IPS DF 19.7 (cell line): ENCODE data around the gene C22orf15.

ENCODE experiments used
- DNase-seq: peaks from one replicate; pipeline ENCODE4 v3.0.0-alpha.2; 2013; ENCODE audit warnings: low read depth, low spot score

The C22orf15 gene

GRCh38 chr22:23787600-23787896, 24.8 kb downstream of the C22orf15 start:
- DNase-seq, result no peak

GRCh38 chr22:23787910-23788309, 25.1 kb downstream of the C22orf15 start:
- DNase-seq, result no peak

GRCh38 chr22:23789121-23789520, 26.3 kb downstream of the C22orf15 start:
- no peak for DNase-seq

GRCh38 chr22:23789638-23790037, 26.8 kb downstream of the C22orf15 start:
- no peak for DNase-seq

- DNase-seq, result no peak
Observed at GRCh38 chr22:23790819-23791737, 28.3 kb downstream of the C22orf15 start.

GRCh38 chr22:23791738-23792645, 29.2 kb downstream of the C22orf15 start:
- DNase-seq, result no peak

- no peak for DNase-seq
Observed at GRCh38 chr22:23793326-23793725, 30.5 kb downstream of the C22orf15 start.

GRCh38 chr22:23796461-23796860, 33.7 kb downstream of the C22orf15 start:
- DNase-seq, result no peak

- DNase-seq, result no peak
Observed at GRCh38 chr22:23800297-23801237, 37.8 kb downstream of the C22orf15 start.

- no peak for DNase-seq
Observed at GRCh38 chr22:23801238-23801821, 38.5 kb downstream of the C22orf15 start.

- no peak for DNase-seq
Observed at GRCh38 chr22:23801886-23802377, 39.1 kb downstream of the C22orf15 start.

GRCh38 chr22:23803001-23803819, 40.4 kb downstream of the C22orf15 start:
- no peak for DNase-seq

- DNase-seq, result no peak
Observed at GRCh38 chr22:23804781-23805291, 42.0 kb downstream of the C22orf15 start.

- DNase-seq, result no peak
Observed at GRCh38 chr22:23806837-23807236, 44.0 kb downstream of the C22orf15 start.

GRCh38 chr22:23812378-23812777, 49.6 kb downstream of the C22orf15 start:
- no peak for DNase-seq
